Peyer's patch (tissue), 4 donors: ENCODE results near the gene ZNF213.
A peak's percentile ranks its signal among the peaks of the same experiment; 100 is the strongest.

ENCODE experiments used
- POLR2A ChIP-seq, 2 donors: fragments of 450-650 bp; IDR thresholded peaks; one replicate each; pipeline ENCODE4 v1.5.1; 2017; ENCODE audit warnings: antibody characterized with exemption in 2 of 2, mild to moderate bottlenecking in 2 of 2, moderate library complexity in 2 of 2
- TF ChIP-seq, protein P1 (sequence below), 6 experiments: fragments of 450-650 bp in 4 of 6; fragments of 200-600 bp in 2 of 6; sonication (generic) in 1 of 6; IDR thresholded peaks; one replicate each; pipeline ENCODE4 v1.5.1; 2017 to 2019; ENCODE audit warnings: antibody characterized with exemption in 6 of 6, mild to moderate bottlenecking in 3 of 6, moderate library complexity in 1 of 6

DNA sequence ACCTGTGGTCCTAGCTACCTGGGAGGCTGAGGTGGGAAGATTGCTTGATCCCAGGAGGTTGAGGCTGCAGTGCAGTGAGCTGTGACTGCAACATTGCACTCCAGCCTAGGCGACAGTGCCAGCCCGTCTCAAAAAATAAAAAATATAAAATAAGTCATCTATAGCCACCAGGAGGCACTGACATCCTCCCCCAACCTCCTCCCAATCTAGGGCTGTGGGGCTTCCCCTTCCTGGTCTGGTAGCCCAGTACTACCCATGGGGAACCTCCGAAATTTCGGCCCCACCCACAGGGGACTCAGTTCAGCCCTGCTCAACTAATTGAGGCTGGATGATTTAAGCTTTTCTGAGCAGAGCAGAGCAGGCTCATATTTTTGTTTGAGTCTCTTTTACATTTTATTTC lies 39.0 kb upstream of the ZNF213 start:
- no peak for TF ChIP-seq POLR2A (IDR thresholded peaks at IDR 0.05)
- TF ChIP-seq, protein P1, sequence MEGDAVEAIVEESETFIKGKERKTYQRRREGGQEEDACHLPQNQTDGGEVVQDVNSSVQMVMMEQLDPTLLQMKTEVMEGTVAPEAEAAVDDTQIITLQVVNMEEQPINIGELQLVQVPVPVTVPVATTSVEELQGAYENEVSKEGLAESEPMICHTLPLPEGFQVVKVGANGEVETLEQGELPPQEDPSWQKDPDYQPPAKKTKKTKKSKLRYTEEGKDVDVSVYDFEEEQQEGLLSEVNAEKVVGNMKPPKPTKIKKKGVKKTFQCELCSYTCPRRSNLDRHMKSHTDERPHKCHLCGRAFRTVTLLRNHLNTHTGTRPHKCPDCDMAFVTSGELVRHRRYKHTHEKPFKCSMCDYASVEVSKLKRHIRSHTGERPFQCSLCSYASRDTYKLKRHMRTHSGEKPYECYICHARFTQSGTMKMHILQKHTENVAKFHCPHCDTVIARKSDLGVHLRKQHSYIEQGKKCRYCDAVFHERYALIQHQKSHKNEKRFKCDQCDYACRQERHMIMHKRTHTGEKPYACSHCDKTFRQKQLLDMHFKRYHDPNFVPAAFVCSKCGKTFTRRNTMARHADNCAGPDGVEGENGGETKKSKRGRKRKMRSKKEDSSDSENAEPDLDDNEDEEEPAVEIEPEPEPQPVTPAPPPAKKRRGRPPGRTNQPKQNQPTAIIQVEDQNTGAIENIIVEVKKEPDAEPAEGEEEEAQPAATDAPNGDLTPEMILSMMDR (IDR thresholded peaks at IDR 0.05) = peak; percentile 23 to 42 (median 33)
